HG03139 (cell line): ENCODE results near the gene SLC25A26.

Experiments used
- ATAC-seq: cut with Tn5 transposase; IDR thresholded peaks from one replicate; pipeline ENCODE4 v1.9.1; 2021; ENCODE audit not compliant: unreplicated experiment

The SLC25A26 gene

GRCh38 chr3:66367979-66368378, 147.2 kb downstream of the SLC25A26 start:
- no peak for ATAC-seq

DNA sequence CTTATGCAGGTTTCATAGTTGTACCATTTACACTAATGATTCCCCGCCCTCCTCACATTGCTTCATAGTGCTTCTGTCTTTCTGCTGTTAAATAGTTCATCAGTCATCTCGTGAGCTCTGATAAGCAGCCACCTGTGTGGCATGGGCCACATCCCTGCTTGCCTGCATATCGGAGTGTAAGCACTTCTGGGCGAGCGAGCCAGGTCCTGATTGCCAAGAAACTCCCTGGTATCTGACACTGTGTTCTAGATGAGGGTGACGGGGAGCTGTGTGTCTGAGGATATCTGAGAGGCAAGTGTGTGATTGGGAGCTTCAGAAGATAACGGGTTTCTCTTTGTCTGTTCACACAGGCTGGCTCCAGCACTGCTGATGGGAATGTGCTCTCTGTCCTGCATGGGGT, 149.4 kb downstream of the SLC25A26 start:
- ATAC-seq, result no peak

GRCh38 chr3:66371432-66371831, 150.6 kb downstream of the SLC25A26 start:
- no peak for ATAC-seq

GRCh38 chr3:66372681-66373350, 152.0 kb downstream of the SLC25A26 start:
- no peak for ATAC-seq

DNA sequence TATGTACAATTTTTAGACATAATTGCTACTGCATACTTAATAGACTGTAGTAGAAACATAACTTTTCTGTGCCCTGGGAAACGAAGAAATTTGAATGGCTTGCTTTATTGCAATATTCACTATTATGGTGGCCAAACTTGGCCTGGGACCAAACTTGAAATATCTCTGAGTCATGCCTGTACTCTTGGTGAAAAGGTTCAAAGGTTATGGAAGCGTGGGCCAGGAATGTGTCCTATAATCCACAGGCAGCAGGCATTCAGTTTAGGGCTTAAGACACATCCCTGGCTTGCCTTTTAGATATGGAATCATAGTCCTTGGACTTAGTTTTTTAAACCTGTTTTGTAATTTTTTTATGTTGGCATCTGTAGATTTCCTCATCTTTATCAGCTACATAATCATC, 155.8 kb downstream of the SLC25A26 start:
- no peak for ATAC-seq

- ATAC-seq, result no peak
Observed at GRCh38 chr3:66377800-66378199, 157.0 kb downstream of the SLC25A26 start.

- no peak for ATAC-seq
Observed at GRCh38 chr3:66378256-66378655, 157.5 kb downstream of the SLC25A26 start.

DNA sequence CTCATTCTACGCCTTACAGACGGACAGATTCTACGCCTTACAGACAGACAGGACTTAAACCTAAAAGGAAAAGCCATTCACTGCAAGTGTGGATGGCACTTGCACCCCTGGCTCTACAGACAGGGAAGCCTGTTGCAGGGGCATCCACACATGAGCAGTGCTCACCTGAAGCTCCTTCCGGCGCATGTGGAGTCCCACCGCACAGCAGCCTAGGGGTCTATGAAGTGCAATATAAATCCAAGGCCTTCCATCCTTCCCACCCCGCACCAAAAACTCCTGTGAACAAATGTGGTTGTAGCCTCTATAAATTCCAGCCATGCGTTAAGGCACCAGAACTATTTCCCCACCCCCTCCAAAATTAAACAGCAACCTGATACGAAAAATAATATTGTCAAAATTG, 158.8 kb downstream of the SLC25A26 start:
- ATAC-seq, result no peak

GRCh38 chr3:66380200-66380932, 159.6 kb downstream of the SLC25A26 start:
- ATAC-seq, result no peak

GRCh38 chr3:66381626-66382025, 160.8 kb downstream of the SLC25A26 start:
- ATAC-seq, result no peak

GRCh38 chr3:66382142-66382541, 161.3 kb downstream of the SLC25A26 start:
- no peak for ATAC-seq

DNA sequence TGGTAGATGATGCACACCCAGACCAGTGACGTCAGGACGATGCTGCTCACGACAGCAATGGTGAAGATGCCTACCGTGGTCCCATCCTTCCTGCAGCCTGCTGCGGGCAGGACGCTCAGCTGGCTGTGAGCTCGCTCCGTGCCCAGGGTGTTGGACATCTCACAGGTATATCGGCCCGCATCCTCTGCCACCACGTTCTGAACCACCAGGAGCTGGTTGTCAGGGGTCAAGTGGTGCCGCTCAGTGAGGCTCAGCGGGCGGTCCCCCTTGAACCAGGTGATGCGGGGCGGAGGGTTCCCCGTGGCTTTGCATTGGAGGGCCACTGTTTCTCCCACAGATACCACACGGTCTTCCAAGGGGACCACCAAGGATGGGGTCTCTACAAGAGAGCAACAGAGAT, 162.2 kb downstream of the SLC25A26 start:
- ATAC-seq, result no peak

- no peak for ATAC-seq
Observed at GRCh38 chr3:66383998-66384745, 163.4 kb downstream of the SLC25A26 start.

DNA sequence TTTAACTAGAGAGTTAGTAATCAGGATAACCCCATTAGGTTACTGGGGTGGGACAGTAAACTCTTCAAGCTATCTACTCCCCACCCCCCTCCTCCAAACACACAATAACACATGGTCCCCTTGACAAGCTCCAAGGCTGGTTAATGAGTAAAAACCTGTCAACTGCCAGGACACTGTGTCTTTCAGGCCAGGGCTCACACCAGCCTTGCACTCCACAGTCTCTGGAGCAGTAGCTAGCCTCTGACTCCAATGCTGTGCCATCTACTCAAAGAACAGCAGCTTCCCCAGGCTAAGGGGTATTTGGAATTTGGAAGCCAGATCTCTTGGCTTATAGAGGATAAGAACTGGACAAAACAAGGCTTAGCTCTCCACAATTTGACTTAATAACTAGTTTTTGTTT, 164.3 kb downstream of the SLC25A26 start:
- no peak for ATAC-seq

DNA sequence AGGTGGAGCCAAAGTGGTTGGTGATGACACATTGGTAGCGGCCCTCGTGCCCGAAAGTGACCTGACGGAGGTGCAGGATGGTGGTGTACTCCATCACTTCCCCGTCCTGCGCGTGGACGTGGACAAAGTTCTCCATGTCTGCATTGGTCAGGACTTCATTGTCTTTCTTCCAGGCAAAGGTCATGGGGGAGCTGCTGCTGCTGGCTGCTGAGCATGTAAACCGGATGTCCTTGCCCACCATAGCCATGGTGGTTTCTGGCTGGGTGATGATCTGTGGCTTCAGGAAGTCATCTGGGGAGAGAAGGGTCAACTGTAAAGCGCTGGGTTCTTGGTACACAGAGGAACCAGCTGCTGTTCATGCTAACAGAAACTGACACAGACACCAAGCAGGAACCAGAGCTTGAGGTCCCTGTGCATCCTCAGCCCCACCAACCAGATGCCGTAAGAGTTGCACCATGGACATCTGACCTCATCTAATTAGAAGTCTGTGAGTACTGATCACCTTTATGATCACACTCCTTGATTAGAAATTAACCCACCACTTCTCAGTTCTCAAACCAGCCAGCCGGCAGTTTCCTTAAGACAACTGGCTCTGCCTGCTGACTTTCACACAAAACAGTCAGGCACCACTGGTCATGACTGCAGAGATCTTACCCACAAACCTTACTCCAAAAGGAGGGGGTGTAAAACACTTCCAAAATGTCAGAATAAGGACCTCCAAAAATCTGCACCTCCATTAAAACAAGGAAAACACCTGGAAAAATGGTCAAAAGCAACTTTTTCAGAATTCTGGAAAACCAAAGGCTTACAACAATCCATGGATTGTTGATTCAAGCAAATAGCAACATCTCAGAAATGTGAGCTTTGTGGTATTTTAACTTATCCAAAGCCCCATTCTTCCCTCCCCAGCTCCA, 165.5 kb downstream of the SLC25A26 start:
- peak; percentile 86 for ATAC-seq

DNA sequence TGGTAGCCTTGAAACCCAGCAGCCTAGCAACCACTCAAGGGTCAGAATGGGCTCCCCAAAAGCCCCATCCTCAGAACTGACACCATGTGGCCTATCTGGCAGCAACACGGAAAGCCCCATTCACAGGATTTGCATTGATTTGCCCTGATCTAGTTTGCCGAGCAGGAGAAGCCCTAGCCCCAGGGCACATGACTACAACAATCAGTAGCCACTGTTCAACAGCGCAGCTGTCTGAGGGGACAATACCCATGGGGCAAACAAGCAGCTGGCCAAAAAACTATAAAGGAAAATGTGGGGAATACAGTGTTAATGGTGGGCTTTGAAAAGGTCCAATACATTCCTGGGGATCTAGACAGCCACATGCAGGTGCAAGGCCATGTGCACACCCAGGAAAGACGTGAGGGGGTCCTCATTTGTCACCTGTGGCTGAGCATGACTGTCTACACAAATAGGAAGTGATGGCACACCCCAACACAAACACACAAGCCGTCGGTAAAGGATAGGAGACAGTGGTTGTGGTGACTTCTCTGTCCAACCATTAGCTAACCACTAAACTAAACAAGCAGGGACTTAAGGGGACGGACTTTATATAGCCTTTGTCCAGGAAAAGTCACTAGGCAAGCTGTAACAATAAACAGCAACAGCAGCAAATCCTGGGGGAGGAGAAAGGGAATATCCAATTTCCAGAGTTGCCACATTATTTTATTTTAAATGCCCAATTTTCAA, 166.3 kb downstream of the SLC25A26 start:
- peak; percentile 32 for ATAC-seq

DNA sequence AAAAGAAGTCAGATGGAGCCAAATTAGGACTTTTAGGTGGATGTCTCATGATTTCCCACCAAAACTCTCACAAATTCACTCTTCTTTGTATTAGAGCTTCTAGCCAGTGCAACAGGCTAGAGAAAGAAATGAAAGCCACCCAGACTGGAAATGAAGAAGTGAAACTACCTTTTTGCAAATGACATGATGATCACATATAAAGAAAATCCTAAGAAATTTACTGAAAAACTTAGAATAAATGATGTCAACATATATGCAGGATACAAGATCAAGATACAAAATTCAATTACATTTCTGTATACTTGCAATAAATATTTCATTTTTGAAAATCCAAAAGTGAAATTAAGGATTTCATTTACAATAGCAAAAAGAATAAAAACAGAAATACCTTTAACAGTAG, 169.2 kb downstream of the SLC25A26 start:
- ATAC-seq, result no peak

- ATAC-seq, result no peak
Observed at GRCh38 chr3:66392512-66392911, 171.7 kb downstream of the SLC25A26 start.

- ATAC-seq, result no peak
Observed at GRCh38 chr3:66392966-66393332, 172.1 kb downstream of the SLC25A26 start.

- ATAC-seq, result peak; percentile 12
Observed at GRCh38 chr3:66393333-66394005, 172.7 kb downstream of the SLC25A26 start.
